ENCODE data around the gene TMEM63A. TPM values are rescaled to one million over a fixed set of nuclear protein-coding genes. Genes with fewer than 3 reads are reported as not detected.

Gene TMEM63A
- total RNA-seq, 1 experiment from 2014 or later: 93.9 TPM

- intact Hi-C loops (cut with micrococcal nuclease; ENCODE audit: unreplicated experiment): no loop called here
- peaks cover 19% of the 10 kb centered on the region for H3K4me1 Mint-ChIP-seq (ENCODE audit: low read depth, unreplicated experiment)
- POLR2A ChIA-PET: no interaction called here
- H3K4me1 ChIP-seq: peaks cover 28% of the 10 kb centered on the region
- peaks cover 75% of the 10 kb centered on the region for H3K36me3 Mint-ChIP-seq (ENCODE audit: insufficient read depth, unreplicated experiment)
- BruUV-seq (replicated peaks): no TSS peak
- no peaks in the 10 kb centered on the region for H3K27me3 ChIP-seq (replicated peaks; ENCODE audit: control insufficient read depth, insufficient read depth, low read length)
- H3K4me3 Mint-ChIP-seq (ENCODE audit: unreplicated experiment): no peak overlapping the region
- no peak for TF ChIP-seq CTCF (IDR thresholded peaks at IDR 0.05; ENCODE audit: insufficient read depth in 1 of 2, low read depth in 1 of 2, low read length in 1 of 2, severe bottlenecking in 1 of 2, unreplicated experiment in 1 of 2)
- H3K9me3 Mint-ChIP-seq (ENCODE audit: unreplicated experiment): no peaks in the 10 kb centered on the region
- H3K36me3 ChIP-seq (ENCODE audit: control insufficient read depth, insufficient read depth, low read length): peaks cover 5% of the 10 kb centered on the region; the same call in 1 of the 2 replicates
- H3K27ac Mint-ChIP-seq (ENCODE audit: unreplicated experiment): no peak overlapping the region
- CTCF ChIA-PET: no interaction called here
- H3K4me3 ChIP-seq (ENCODE audit: low read depth, low read length): no peak overlapping the region
- no peaks in the 10 kb centered on the region for H3K27me3 Mint-ChIP-seq (ENCODE audit: insufficient read depth, unreplicated experiment)
- DNase-seq: no peak
- H3K9me3 ChIP-seq: no peaks in the 10 kb centered on the region
Measured at GRCh38 chr1:225873281-225873850, 8.8 kb downstream of the TMEM63A start.

GRCh38 chr1:225872075-225872430, 10.1 kb downstream of the TMEM63A start:
- Mint-ChIP-seq H3K4me3 (ENCODE audit: unreplicated experiment) (no peak overlapping the region), H3K27ac (ENCODE audit: unreplicated experiment) (no peak overlapping the region), H3K9me3 (ENCODE audit: unreplicated experiment) (no peaks in the 10 kb centered on the region), H3K4me1 (ENCODE audit: low read depth, unreplicated experiment) (peaks cover 9% of the 10 kb centered on the region), H3K27me3 (ENCODE audit: insufficient read depth, unreplicated experiment) (no peaks in the 10 kb centered on the region), H3K36me3 (ENCODE audit: insufficient read depth, unreplicated experiment) (peaks cover 76% of the 10 kb centered on the region)
- no peak overlapping the region for H3K4me3 ChIP-seq (ENCODE audit: low read depth, low read length)
- H3K36me3 ChIP-seq (ENCODE audit: control insufficient read depth, insufficient read depth, low read length): peaks cover 5% of the 10 kb centered on the region; the same call in 1 of the 2 replicates
- H3K4me1 ChIP-seq: peaks cover 21% of the 10 kb centered on the region
- ChIA-PET POLR2A (interaction anchor here (0.6 to 1.6 kb wide), 3 partner anchors 11 to 62 kb away, joined by 4 read pairs; partner anchors contain the start of gene TMEM63A), CTCF (no interaction called here)
- BruUV-seq (replicated peaks): no TSS peak
- H3K27me3 ChIP-seq (replicated peaks; ENCODE audit: control insufficient read depth, insufficient read depth, low read length): no peaks in the 10 kb centered on the region
- no peak for DNase-seq
- TF ChIP-seq CTCF (IDR thresholded peaks at IDR 0.05; ENCODE audit: insufficient read depth in 1 of 2, low read depth in 1 of 2, low read length in 1 of 2, severe bottlenecking in 1 of 2, unreplicated experiment in 1 of 2): no peak
- intact Hi-C loops (cut with micrococcal nuclease; ENCODE audit: unreplicated experiment): no loop called here
- H3K9me3 ChIP-seq: no peaks in the 10 kb centered on the region

GRCh38 chr1:225871359-225872074, 10.7 kb downstream of the TMEM63A start:
- no peak overlapping the region for H3K4me3 ChIP-seq (ENCODE audit: low read depth, low read length)
- H3K9me3 Mint-ChIP-seq (ENCODE audit: unreplicated experiment): no peaks in the 10 kb centered on the region
- ChIA-PET POLR2A (interaction anchor here (0.6 to 1.6 kb wide), 4 partner anchors 11 to 119 kb away, joined by 3 to 4 read pairs (median 4); partner anchors contain the start of gene TMEM63A), CTCF (interaction anchor here (0.6 kb wide), 1 partner anchor 12 kb away, joined by 4 read pairs; no protein-coding TSS in a partner anchor)
- no peaks in the 10 kb centered on the region for H3K9me3 ChIP-seq
- intact Hi-C loops (cut with micrococcal nuclease; ENCODE audit: unreplicated experiment): no loop called here
- no peak overlapping the region for H3K27ac Mint-ChIP-seq (ENCODE audit: unreplicated experiment)
- no peak overlapping the region for H3K4me3 Mint-ChIP-seq (ENCODE audit: unreplicated experiment)
- no peak for DNase-seq
- peaks cover 81% of the 10 kb centered on the region for H3K36me3 Mint-ChIP-seq (ENCODE audit: insufficient read depth, unreplicated experiment)
- no TSS peak for BruUV-seq (replicated peaks)
- peaks cover 7% of the 10 kb centered on the region; the same call in 1 of the 2 replicates for H3K36me3 ChIP-seq (ENCODE audit: control insufficient read depth, insufficient read depth, low read length)
- H3K27me3 ChIP-seq (replicated peaks; ENCODE audit: control insufficient read depth, insufficient read depth, low read length): no peaks in the 10 kb centered on the region
- no peak for TF ChIP-seq CTCF (IDR thresholded peaks at IDR 0.05; ENCODE audit: insufficient read depth in 1 of 2, low read depth in 1 of 2, low read length in 1 of 2, severe bottlenecking in 1 of 2, unreplicated experiment in 1 of 2)
- H3K4me1 Mint-ChIP-seq (ENCODE audit: low read depth, unreplicated experiment): peaks cover 9% of the 10 kb centered on the region
- H3K27me3 Mint-ChIP-seq (ENCODE audit: insufficient read depth, unreplicated experiment): no peaks in the 10 kb centered on the region
- H3K4me1 ChIP-seq: peaks cover 17% of the 10 kb centered on the region
